ENCODE data around the gene RALGAPA2. TPM values are rescaled to one million over a fixed set of nuclear protein-coding genes. Genes with fewer than 3 reads are reported as not detected.

The RALGAPA2 gene
- polyA plus RNA-seq, 1 of the 3 experiments (the other 2 are of a cell fraction): 1.0 TPM

- TF ChIP-seq YY1 (IDR thresholded peaks at IDR 0.05; ENCODE audit: low read depth) (no peak), IRF3 (IDR thresholded peaks at IDR 0.05; ENCODE audit: low read depth, low read length) (no peak), RFX5 (IDR thresholded peaks at IDR 0.05; ENCODE audit: low read length) (no peak), SMC3 (IDR thresholded peaks at IDR 0.05; ENCODE audit: low read depth, low read length) (no peak), CHD2 (IDR thresholded peaks at IDR 0.05; ENCODE audit: low read length, partially characterized antibody) (no peak), MEF2A (IDR thresholded peaks at IDR 0.05; ENCODE audit: borderline replicate concordance, low read depth) (no peak), FOSL2 (IDR thresholded peaks at IDR 0.05; ENCODE audit: borderline replicate concordance, low read depth) (no peak), ELF1 (IDR thresholded peaks at IDR 0.05) (no peak), TCF12 (IDR thresholded peaks at IDR 0.05) (no peak), TEAD4 (IDR thresholded peaks at IDR 0.05; ENCODE audit: borderline replicate concordance, insufficient read depth) (no peak), EZH2phosphoT487 (IDR thresholded peaks at IDR 0.05; ENCODE audit: borderline replicate concordance, low read depth) (no peak), MXI1 (IDR thresholded peaks at IDR 0.05; ENCODE audit: low read depth, low read length) (no peak), SIN3A (IDR thresholded peaks at IDR 0.05; ENCODE audit: borderline replicate concordance, low read depth, low read length) (no peak), USF1 (IDR thresholded peaks at IDR 0.05; ENCODE audit: borderline replicate concordance, low read depth) (no peak), GABPA (IDR thresholded peaks at IDR 0.05; ENCODE audit: low read depth) (no peak), FOXJ3 (CRISPR knock-in tag; IDR thresholded peaks at IDR 0.05) (no peak)
- TF ChIP-seq, protein P1, sequence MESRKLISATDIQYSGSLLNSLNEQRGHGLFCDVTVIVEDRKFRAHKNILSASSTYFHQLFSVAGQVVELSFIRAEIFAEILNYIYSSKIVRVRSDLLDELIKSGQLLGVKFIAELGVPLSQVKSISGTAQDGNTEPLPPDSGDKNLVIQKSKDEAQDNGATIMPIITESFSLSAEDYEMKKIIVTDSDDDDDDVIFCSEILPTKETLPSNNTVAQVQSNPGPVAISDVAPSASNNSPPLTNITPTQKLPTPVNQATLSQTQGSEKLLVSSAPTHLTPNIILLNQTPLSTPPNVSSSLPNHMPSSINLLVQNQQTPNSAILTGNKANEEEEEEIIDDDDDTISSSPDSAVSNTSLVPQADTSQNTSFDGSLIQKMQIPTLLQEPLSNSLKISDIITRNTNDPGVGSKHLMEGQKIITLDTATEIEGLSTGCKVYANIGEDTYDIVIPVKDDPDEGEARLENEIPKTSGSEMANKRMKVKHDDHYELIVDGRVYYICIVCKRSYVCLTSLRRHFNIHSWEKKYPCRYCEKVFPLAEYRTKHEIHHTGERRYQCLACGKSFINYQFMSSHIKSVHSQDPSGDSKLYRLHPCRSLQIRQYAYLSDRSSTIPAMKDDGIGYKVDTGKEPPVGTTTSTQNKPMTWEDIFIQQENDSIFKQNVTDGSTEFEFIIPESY (IDR thresholded peaks at IDR 0.05; ENCODE audit: borderline replicate concordance, low read depth): no peak
- TF ChIP-seq, protein P2, sequence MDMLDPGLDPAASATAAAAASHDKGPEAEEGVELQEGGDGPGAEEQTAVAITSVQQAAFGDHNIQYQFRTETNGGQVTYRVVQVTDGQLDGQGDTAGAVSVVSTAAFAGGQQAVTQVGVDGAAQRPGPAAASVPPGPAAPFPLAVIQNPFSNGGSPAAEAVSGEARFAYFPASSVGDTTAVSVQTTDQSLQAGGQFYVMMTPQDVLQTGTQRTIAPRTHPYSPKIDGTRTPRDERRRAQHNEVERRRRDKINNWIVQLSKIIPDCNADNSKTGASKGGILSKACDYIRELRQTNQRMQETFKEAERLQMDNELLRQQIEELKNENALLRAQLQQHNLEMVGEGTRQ (IDR thresholded peaks at IDR 0.05; ENCODE audit: borderline replicate concordance, low read depth, low read length): no peak
- TF ChIP-seq, protein P3, sequence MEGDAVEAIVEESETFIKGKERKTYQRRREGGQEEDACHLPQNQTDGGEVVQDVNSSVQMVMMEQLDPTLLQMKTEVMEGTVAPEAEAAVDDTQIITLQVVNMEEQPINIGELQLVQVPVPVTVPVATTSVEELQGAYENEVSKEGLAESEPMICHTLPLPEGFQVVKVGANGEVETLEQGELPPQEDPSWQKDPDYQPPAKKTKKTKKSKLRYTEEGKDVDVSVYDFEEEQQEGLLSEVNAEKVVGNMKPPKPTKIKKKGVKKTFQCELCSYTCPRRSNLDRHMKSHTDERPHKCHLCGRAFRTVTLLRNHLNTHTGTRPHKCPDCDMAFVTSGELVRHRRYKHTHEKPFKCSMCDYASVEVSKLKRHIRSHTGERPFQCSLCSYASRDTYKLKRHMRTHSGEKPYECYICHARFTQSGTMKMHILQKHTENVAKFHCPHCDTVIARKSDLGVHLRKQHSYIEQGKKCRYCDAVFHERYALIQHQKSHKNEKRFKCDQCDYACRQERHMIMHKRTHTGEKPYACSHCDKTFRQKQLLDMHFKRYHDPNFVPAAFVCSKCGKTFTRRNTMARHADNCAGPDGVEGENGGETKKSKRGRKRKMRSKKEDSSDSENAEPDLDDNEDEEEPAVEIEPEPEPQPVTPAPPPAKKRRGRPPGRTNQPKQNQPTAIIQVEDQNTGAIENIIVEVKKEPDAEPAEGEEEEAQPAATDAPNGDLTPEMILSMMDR (IDR thresholded peaks at IDR 0.05): no peak
- Histone ChIP-seq H3K79me2 (ENCODE audit: insufficient read depth) (no peaks in the 10 kb centered on the region), H3K9ac (no peak overlapping the region), H3K4me1 (ENCODE audit: control insufficient read depth in 1 of 2, insufficient read depth in 2 of 2, low read depth in 1 of 2, low read length in 1 of 2) (no peaks in the 10 kb centered on the region; a peak in 2 of 4 replicates), H3K27me3 (ENCODE audit: insufficient read depth) (no peaks in the 10 kb centered on the region), H3K4me3 (ENCODE audit: low read depth in 2 of 2, low read length in 1 of 2) (no peak overlapping the region), H3K4me2 (no peak overlapping the region), H4K20me1 (ENCODE audit: insufficient read depth) (no peaks in the 10 kb centered on the region), H3K9me3 (no peaks in the 10 kb centered on the region), H3K9me2 (no peaks in the 10 kb centered on the region), H3K27ac (ENCODE audit: low read depth in 2 of 2, low read length in 1 of 2) (no peak overlapping the region), H3K36me3 (replicated peaks in 1 of 2; ENCODE audit: control insufficient read depth in 1 of 2, insufficient read depth in 2 of 2, low read length in 1 of 2) (no peaks in the 10 kb centered on the region), H3F3A (replicated peaks; ENCODE audit: insufficient read depth) (no peaks in the 10 kb centered on the region), H2AFZ (ENCODE audit: low read depth) (no peak overlapping the region)
- 74% methylated on average over 3 of the region's 3 CpGs for WGBS (ENCODE audit: low lambda C conversion rate)
- CTCF ChIA-PET: interaction anchor here (0.6 to 8.3 kb wide), 12 partner anchors 8 to 569 kb away, joined by 3 to 85 read pairs (median 4); no protein-coding TSS in a partner anchor
- no peak for DNase-seq
- POLR2A ChIA-PET: no interaction called here
These were observed 46.7 kb downstream of the RALGAPA2 start for GRCh38 chr20:20665606-20666332.
